ENCODE data around the gene SKOR2.

Gene SKOR2

DNA sequence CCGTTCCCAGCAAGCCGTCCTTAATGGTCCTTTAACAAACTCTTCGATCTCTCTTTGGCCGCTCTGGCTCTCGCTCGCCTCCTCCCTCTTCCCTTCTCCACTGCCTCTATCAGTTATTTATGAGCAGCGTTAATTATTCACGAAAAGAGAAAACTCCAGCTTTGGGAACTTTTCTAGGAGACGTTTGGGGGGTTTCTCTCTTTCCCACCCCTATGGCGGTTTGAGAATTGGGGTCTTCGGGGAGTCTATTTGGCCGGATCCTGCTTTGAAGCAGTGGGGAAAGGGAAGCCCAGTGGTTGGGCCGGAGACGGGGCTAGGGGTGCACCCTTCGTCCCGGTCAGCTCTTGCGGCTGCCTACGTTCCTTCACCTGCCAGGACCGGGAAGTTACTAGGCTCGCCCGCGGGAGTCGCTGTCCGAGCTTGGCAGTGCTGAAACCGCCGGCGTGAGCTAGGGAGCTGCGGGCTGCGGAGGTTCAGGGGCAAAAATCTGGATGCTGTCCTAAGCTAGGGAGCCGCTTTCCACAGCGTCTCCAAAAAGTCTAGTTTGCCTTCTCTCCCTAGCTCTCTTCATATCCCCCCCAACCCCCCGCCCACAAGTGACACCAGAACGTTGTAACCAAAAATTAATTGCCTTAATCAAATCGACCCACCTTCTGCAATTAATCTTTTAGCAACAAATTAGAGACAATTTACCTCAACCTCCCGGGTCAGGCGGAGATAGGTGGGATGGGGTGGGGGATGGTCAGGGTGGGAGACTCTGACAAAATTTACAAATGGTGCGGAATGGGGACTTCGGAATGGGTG, 8.9 kb upstream of the SKOR2 start:
- DNase-seq, result no peak

DNA sequence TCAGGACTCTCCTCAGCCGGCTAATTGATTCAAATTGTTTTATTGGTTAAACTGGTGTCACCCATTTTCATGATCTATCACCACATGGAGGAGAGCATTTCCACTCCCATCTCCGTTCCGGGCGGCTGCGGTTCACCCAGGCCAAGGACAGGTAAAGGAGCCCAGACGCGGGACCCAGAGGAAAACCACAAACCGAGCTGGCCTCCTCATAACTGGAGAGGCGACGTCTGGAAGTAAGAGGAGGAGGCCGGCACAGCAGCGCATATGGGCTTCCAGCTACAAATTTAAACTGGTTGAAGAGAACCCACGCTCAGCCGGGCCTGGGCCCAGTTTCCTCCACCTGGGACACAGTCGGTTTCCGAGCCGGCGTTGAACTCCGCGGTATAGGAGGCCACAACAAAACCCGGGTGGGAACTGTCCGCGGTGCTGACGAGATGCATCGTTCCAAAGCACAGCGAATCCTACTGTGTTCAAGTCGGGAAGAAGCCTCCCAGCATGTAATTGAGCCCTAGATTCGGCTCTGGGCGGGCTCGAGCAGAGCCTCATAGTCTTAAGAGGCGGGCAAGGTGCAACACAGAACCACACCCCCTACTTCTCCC, 3.0 kb upstream of the SKOR2 start:
- no peak for DNase-seq

DNA sequence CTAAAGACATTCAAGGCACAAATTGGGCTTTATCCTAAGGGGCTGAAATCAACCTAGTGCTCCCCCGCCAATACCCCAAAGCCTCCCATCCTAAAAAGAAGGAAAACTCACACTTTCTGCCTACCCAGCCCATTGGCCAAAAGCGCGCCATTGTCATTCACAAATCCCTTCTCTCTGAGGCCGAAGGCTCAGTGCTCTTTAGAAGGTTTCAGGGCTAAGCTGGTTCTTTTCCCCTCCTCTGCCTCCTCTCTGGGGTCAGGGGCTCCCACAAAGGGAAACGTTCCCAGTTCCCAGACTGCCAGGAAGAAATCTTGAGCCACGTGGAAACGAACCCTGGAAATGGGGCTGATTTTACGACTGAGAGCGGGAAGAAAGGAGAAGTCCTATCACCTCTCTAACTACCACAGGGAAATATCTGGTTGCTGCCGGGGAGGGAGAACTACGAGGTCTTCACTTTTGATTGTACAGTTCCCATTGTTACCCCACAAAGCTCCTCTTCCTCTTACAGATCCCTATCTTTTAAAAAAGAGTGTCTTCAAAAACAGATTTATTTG, 1.7 kb upstream of the SKOR2 start:
- DNase-seq, result no peak

DNA sequence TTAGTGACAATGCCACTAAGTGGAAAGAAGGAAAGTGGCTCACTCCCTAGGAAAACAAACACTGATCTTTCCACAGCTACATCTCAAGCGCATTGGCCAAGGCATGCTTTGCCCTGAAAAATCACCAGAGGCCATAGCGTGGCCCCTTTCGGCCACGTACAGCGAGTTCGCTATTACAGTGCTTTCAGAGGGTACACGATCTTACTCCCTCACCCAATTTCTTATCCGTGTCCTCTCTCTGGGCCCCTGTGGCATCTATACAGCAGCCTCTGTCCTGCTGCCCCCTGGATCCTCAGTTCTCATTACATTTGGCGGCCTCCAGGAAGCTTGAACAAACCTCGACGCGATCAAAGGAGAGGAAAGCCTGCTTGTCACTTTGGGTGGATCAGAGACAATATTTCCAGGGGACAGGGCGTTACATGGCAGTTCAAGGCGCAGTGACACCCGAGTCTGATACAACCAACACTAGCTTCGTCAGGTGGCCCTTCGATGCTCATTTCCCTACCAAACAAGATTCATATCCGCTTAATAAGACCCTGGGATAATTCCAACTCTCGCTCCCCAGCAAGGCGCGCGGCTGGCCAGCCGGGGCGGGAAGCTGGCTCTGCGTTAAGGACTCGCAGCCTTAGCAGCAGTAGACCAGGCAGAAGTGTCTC, 941 bp downstream of the SKOR2 start:
- no peak for DNase-seq

DNA sequence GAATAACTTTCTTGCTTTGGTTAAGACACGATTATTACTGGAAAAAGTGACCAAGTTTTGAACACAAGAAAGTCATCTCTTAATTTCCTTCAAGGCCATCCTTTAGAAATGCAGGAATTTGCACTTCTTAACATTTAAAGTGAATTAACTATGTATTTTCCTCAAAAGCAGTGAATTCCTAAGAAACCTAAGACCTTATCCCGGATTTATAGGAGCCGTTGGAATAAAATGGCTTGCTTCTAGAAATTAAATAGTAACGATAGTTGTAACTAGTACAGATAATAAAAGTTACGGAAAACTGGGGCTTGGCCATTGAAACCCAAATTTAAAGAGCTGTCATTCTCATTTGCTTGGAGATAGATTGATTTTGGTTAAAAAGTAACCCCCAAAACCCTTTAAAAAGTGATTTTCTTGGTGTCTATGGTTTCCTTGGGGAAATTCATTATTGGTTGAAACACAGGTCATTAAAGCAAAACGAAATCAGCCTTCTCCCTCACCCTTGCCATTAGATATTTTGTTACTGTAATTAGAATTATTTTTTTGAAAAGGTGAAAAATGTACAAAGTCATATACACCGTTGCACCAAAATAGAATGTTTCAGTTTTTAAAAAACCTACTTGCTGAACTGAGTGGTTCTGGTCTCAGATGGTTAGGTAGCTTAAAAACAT, 2.0 kb downstream of the SKOR2 start:
- DNase-seq, result no peak

DNA sequence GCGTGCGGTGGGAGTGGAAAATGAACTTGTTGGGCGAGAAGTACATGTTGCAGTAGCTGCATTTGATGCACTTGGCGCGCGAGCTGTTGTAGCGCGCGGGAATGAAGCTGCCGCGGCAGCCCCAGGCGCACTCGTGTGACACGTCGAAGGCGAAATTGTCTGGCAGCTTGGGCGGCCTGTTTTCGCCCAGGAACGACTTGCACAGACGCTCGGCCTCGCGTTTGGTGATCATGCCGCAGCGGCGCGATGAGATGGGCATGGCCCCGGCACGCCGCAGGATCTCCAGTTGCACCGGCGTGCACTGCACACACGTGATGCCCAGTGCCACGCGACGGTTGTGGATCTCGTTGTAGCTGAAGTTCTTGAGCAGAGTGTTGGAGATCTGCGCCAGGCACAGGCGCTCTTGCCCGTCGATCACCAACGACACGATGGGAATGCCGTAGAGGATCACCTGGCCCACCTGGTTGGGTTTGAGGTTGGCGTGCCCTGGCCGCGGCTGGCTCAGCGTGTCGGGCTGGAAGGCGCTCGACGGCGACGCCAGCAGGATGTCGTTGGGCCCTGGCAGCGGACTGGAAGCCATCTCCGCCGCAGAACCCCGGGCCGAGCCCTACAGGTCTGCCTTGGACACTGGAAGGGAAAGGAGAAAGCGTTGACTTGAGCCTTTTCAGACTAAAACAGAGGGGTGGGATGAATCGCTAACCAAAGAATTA, 2.7 kb downstream of the SKOR2 start:
- no peak for DNase-seq

DNA sequence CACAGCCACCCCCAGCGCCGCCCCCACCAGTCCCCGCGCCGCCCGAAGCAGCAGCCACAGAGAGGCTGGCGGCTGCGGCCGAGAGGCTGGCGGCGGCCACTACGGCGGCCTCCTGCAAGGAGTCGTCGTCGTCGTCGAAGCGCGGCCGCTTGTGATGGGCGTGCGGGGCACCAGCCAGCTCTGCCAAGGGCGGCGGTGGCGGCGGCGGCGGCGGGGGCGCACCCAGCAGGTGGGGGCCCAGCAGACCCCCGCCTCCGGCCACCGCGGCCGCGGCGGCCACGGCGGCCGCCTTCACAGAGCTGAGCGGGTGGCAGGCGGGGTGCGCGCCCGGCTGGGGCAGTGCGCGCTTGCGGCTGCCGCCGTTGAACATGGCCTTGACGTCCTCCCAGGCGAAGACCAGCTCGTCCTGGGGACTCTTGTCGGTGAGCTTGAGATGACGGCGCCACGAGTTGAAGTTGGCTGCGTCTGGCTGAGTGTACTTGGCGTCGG, 3.3 kb downstream of the SKOR2 start:
- DNase-seq, result no peak

DNA sequence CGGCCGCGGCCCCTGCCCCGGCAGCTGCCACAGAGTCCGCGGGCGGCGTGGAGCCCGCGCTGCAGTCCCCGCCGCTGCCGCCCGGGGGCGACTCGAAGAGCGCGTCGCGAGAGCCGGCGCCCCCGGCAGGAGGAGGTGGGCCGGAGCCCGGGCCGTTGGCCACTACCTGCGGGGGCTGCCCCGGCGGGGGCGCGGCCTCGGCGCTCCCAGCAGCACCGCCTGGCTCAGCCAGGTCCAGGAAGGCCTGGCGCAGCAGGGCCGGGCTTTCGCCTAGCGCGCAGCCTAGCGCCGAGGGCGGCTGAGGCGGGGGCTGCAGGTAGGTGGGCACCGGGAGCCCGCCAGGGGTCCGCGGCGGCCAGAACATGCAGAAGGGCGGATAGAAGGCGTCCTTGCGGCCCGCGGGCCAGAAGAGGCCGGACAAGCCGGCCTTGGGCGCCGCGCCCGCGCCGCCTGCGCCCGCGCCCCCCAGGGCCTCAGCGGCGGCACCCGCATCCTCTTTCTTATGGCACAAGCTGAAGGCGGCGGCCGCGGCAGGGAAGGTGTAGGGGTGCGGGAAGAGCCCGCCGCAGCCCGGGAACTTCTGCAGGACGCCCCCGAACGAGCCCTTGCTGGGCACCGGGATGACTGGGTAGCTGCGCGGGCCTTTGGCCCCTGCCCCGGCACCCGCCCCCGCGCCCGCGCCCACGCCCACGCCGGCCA, 3.9 kb downstream of the SKOR2 start:
- no peak for DNase-seq

DNA sequence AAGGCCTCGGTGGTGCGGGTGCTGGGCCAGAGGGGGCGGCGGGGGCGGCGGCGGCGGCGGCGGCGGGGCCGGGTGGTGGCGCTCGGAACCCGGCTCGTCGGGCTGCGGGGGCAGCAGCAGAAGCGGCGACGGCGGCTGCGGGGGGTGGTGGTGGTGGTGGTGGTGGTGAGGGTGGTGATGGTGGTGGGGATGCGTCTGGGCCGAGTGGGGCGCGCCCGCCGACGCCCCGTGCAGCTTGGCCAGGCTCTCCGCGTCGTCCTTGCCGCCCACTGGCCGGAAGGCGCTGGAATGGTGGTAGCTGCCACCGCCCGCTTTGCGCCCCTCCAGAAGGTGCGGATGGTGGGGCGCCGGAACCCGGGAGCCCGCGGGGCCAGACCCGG, 4.4 kb downstream of the SKOR2 start:
- no peak for DNase-seq

DNA sequence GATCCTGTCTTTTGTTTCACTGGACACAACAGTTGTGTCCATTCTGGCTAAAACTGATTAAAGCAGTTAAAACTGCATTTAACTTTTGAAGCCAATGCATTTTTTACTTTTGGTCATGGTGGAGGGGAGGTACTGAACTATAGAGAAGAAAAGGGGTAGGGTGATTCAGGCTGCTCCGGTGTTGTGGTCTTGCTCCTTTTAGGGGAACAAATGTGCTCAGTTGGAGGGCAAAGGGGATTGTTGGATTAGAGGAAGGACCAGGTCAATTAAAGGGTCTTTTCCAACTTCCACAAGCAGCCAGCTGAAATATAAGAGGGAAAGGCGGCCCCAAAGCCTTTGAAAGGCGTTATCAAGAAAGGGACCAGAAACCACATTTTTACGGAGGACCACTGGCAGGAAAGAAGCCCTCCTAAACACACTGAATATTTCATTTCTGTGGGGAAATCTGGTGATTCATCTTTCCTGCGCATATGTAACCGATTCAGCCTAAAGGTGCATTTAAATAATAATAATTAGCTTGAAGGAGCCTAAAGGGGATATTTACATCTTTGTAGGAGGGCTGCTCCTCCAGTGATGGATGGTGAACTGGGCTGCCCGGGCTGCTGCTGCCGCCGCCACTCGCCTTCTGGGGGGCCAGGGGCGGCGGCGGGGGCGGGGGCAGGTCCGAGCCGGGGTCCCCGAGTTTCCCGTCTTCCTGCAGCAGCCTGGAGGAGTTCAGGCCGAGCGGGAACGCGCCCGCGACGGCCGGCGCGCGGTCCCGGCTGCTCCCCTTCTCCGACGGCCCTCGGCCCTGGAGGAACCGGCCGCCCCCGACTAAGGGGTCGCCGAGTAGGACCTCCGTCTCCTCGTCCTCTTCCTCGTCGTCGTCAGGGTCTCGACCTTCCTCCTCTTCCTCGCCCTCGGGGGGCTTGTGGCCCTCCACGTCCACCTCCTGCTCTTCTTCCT, 5.2 kb downstream of the SKOR2 start:
- DNase-seq, result no peak

DNA sequence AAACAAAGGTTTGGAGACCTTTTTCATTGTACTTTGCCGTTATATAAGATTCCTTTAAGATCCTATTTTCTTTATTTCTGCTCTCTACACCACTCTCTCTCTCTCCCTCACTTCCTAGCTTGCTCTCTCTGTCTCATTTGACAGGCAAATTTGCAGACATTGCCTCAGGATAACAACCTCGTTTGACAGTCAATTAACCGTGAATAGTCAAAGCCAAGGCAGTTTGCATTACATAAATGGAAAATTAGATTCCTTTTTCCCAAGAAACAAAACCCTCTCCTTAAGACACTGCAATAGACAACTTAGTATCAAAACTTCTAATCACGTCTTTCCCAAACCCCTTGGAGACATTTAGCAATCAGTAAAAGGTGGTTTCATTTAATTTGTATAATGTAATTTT, 7.4 kb downstream of the SKOR2 start:
- DNase-seq, result no peak

DNA sequence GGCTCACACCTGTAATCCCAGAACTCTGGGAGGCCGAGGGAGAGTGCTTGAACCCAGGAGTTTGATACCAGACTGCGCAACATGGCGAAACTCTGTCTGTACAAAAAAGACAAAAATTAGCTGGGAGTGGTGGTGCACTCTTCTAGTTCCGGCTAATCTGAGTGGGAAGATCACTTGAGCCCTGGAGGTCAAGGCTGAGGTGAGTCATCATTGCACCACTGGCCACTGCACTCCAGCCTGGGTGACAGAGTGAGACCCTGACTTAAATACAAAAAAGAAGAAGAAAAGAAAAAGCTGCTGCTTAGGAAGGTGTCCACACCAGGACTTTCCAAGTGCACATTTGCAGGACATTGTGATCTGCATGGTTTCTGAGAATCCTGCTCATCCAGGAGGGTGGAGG, 16.4 kb downstream of the SKOR2 start:
- no peak for DNase-seq

DNA sequence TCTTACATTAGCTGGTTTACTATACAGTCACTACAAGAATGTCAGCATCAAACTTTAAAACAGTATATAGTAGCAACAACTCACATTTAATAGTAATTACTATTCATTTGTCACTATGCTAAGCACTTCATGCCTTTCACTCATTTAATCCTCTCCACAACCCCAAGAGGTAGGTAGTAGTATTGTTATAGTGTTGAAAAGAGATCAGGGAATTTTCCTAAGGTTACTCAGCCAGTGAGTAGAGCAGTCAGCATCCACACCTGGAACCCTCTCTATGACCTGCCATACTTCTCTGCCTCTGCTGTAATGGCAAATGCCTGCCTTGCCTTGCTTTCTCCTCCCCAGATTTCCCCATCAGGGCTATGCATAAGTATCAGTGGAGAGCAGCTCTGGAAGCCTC, 24.8 kb downstream of the SKOR2 start:
- DNase-seq, result no peak

DNA sequence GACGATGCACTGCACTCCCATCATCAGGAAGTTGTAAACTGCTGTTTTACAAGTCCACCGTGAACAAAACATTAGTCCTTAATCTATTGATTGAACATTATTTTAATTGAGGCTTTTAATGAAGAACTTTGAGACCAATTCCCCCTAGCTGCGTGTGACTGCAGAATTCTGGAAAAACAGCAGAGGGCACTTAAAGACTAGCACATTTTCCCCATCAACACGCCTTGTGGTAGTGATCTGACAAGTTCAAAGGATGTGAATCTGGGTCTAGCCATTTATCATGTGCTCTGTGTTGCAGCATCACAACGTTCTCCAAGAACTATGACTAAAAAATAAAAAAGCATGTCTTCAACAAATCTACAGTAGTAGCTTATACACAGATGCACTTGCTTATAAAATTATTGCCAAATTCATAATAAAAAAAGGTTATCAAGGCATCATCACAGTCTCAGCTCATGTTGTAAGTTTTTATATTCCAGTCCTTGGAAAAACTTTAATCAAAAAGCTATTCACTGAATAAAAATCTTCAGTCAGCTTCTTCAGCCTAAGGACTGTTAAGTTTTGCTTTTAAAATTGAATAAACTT, 35.8 kb downstream of the SKOR2 start:
- no peak for DNase-seq

DNA sequence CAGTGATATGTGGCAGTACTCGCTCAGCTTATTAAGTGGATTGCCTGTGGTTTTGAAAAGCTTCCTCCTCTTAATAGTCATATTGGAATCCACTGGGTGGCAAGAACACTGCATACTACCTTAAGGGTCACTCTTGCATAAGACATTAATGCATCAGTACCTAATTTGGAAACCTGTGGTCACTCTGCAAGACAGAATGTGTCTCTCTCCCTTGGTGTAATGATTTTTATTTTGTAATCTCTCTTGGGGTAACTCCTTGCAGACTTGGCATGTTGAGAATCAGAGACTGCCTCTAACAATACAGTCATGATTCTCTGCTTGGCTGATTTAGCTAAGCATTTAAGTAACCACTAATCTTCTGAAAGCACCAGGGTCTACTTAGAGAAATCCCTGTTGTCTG, 42.3 kb downstream of the SKOR2 start:
- DNase-seq, result no peak

DNA sequence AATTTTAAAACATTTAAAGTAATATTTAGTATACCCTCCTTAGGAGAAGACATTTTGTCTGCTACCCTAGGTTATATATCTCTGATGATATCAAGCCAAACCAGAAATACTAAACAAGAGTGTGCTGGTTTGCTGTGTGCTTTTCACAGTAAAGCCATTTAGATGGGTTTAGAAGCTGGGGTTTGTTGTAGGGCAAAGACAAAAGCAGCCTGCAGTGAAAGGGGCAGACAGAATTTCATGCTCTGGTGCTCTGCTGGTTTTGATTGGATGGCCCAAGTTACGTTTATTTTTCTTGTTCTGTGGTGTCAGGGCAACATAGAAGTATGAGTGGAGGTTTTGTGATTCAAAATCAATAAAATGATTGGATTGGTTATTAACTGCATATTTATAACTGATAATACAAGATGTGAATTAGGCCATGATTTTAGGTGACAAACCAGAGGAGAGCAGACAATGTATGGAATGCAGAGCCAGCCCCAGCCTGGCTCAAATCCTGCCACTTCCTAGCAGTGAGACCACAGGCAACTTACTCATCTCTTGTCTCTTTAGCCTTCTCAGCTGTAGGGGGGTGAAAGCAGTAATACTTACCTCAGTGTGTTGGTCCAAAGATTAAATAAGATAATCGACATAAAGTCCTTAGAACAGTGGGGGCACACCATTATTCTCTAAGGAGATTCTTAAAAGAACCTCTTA, 44.4 kb downstream of the SKOR2 start:
- no peak for DNase-seq

DNA sequence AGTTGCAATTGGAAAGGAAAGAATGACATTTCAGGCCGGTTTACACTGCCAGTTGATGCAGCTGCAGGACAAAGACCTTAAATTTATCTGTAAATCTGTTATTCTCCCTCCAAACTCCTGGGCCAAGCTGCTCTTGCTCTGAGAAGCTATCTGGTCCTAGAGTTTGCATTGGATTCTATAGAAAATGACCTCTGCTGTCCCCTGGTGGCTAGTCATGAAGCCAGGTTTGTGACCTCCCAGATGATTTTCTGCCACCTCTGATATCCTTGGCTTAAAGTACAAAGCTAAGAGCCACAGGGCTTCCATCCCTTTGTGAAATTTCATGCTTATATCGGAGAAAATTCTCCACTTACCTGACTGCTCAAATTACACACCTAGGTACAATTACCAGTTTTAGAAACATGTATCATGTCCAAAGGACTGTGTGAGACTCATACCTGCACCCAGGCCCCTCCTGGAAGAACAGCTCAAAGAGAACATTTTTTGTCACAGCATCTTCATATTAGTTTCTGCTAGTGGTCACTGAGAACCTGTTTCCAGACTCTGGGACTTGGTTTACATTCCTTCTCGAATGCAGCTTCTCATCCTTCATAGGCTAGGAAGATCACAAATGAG, 46.4 kb downstream of the SKOR2 start:
- peak; percentile 27 for DNase-seq

DNA sequence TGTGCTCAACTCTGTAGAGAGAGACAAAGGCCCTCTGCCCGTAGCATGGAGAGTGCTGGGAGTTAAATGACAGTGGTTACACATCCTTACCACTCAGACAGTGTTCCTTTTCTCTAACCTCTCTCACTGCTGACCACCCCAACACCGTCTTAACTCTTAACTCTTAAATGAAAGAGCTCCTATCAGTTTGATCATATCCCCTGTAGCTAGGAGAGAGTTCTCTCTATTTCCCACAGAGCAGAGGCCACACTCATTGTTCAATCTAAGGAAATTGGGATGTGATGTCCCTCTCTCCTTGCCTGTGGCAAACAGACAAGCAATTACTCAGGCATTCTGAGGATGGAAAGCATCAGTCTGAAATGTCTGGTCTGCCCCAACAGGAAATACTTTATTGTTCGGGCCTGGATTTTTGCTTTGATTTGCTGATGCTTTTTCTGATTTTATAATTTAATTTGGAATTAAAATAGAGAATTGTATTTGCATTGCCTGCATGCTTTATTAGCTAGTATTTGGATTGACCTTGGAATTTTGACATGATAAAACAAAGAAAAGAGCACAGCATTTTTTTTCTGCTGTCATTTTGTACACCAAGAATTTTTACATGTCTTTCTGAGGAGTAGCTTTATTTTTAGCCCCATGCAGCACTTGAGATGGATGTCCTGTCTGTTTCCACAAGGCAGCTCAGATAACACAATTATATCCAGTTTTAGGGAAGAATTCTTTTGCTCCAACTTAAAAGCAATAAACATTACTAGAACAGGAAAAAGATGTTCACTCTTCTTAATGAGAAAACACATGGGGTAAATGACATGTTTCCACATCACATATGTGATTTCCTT, 47.6 kb downstream of the SKOR2 start:
- no peak for DNase-seq

All from activated gamma-delta T cell treated with Interleukin-2 at 50 U/mL for 16 hours (primary cell).